Pancreas (tissue), 10 donors: ENCODE measurements around the gene NUCB2. TPM values are rescaled to one million over a fixed set of nuclear protein-coding genes. Genes with fewer than 3 reads are reported as not detected.

ENCODE experiments used
- ATAC-seq, 4 donors: fragments of 200-7000 bp; cut with Tn5 transposase; one replicate each; pipeline versions ENCODE4 v1.8.0 to v1.9.1; 2020; ENCODE audit warnings: mild to moderate bottlenecking in 4 of 4, moderate library complexity in 4 of 4
- DNase-seq, 6 donors: peaks; one replicate each; pipeline ENCODE4 v3.0.0-alpha.2; 2020
- FAIRE-seq: peaks from 2 replicates; lab custom pipeline; 2012; peaks lifted over from hg19 to GRCh38; lab: Jason Lieb, UNC
- H3K27ac ChIP-seq, 4 donors: fragments of 200-600 bp; sonication (generic); 1 replicate in 3 of 4; 2 replicates in 1 of 4; pipeline versions ENCODE4 v1.5.0 to v1.8.0; 2020
- H3K27me3 ChIP-seq, 4 donors: fragments of 200-600 bp; one replicate each; pipeline ENCODE4 v1.8.0; 2021
- H3K36me3 ChIP-seq, 3 donors: fragments of 200-600 bp; sonication (generic) in 1 of 3; one replicate each; pipeline versions ENCODE4 v1.5.0 to v1.8.0; 2020 to 2021
- H3K4me1 ChIP-seq, 3 donors: fragments of 200-600 bp; one replicate each; pipeline ENCODE4 v1.8.0; 2021
- H3K4me3 ChIP-seq, 4 donors: fragments of 200-600 bp; sonication (generic) in 2 of 4; one replicate each; pipeline versions ENCODE4 v1.5.0 to v1.8.0; 2020 to 2021
- H3K9me3 ChIP-seq, 4 donors: fragments of 200-600 bp; one replicate each; pipeline ENCODE4 v1.8.0; 2021
- CTCF ChIP-seq, 4 donors: fragments of 200-600 bp; sonication (generic) in 3 of 4; IDR thresholded peaks; one replicate each; pipeline versions ENCODE4 v1.5.0 to v1.8.0; 2021; ENCODE audit warnings: antibody characterized with exemption in 4 of 4
- WGBS, 2 donors: extraction: QIAGEN DNeasy Blood & Tissue Kit; methylation state at CpG; one replicate each; pipeline ENCODE4 v1.1.7; 2013; 5-methylcytosine and 5-hydroxymethylcytosine counted together
- intact Hi-C, 3 donors: fragments of 100-400 bp; cut with DNase I; formaldehyde crosslinking; loops; one replicate each; pipeline versions ENCODE4 v1.11.1 to v1.14.2; 2022
- polyA plus RNA-seq, 2 donors: library from polyadenylated mRNA; stranded (reverse); fragments of 200-250 nt; gene quantifications; one replicate each; pipeline ENCODE4 v1.2.3, GENCODE V29; 2013
- total RNA-seq, 6 donors: library from RNA; stranded (reverse); fragmentation: NEBNext Ultra II Directional in 4 of 6; extraction: Animal tissue kit (Norgen Biotek cat#: 25700) in 4 of 6; gene quantifications; one replicate each; pipeline versions ENCODE4 v1.2.1 to v1.2.4, GENCODE V29; 2021 to 2023
- donor health status: healthy with polysubstance abuse.
- donor health status: DM: no; HTN: no; CAD: no; lungs with moderate emphysema.
- donor health status: DM: no; HTN: no; CAD: no.
- donor health status: control.
- donor health status: control.
- donor health status: Bipolar disorder and iron deficiency.
- donor health status: DM: yes; HTN: yes; CAD: no.
- donor health status: DM: no; HTN: no; CAD: no.
- donor health status: DM: no; HTN: no; CAD: no.
- donor health status: DM: yes; HTN: yes; CAD: no.

The NUCB2 gene
- total and polyA plus RNA-seq, 8 donors: 108 to 255 (median 160) TPM

DNA sequence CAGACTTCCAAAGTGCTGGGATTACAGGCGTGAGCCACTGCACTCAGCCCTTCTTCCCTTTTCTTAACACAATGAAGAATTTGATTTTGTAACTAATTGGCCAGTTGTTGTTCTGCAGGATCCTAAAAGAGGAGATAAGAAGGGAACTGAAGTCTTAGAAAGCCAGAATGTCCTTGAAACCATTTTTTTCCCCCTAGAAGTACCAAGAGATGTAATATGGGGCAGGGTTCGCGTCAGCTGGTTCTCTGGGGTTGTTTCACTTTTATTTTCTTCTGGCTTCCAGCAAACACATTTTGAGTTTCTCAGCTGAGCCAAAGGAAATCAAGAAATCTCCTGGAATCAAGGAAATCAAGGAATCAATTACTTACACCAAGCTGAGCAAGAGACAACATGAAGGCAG, 7.6 kb upstream of the NUCB2 start:
- H3K4me1 ChIP-seq: no peaks in the 10 kb centered on the region
- no peak for ATAC-seq
- no peaks in the 10 kb centered on the region for H3K27me3 ChIP-seq
- intact Hi-C loops: no loop called here
- no peak for DNase-seq
- no peak for FAIRE-seq
- no peaks in the 10 kb centered on the region for H3K36me3 ChIP-seq
- no peak overlapping the region for H3K4me3 ChIP-seq
- no peak overlapping the region for H3K27ac ChIP-seq
- no peak for TF ChIP-seq CTCF (IDR thresholded peaks at IDR 0.05)
- 74 to 78% methylated on average over 3 of the region's 3 CpGs for WGBS, 2 donors
- H3K9me3 ChIP-seq: no peaks in the 10 kb centered on the region

- intact Hi-C loops: no loop called here
- no peak for ATAC-seq
- TF ChIP-seq CTCF (IDR thresholded peaks at IDR 0.05): no peak
- Histone ChIP-seq H3K36me3 (no peaks in the 10 kb centered on the region), H3K4me1 (peaks cover 0 to 5% (median 4%) of the 10 kb centered on the region in 3 donors), H3K9me3 (no peaks in the 10 kb centered on the region), H3K4me3 (no peak overlapping the region), H3K27me3 (no peaks in the 10 kb centered on the region), H3K27ac (no peak overlapping the region)
- DNase-seq: no peak
- FAIRE-seq: no peak
- WGBS, 2 donors: 93 to 100% methylated on average over 1 of the region's 1 CpG
These were observed 3.7 kb upstream of the NUCB2 start for GRCh38 chr11:17272801-17273200.

- 80 to 91% methylated on average over 6 of the region's 6 CpGs for WGBS, 2 donors
- intact Hi-C loops: no loop called here
- peaks cover 0 to 6% (median 5%) of the 10 kb centered on the region in 3 donors for H3K4me1 ChIP-seq
- DNase-seq: no peak
- H3K27ac ChIP-seq: no peak overlapping the region
- no peak for FAIRE-seq
- no peak for TF ChIP-seq CTCF (IDR thresholded peaks at IDR 0.05)
- H3K4me3 ChIP-seq: no peak overlapping the region
- H3K9me3 ChIP-seq: no peaks in the 10 kb centered on the region
- no peaks in the 10 kb centered on the region for H3K27me3 ChIP-seq
- ATAC-seq: no peak
- no peaks in the 10 kb centered on the region for H3K36me3 ChIP-seq
These were observed 3.3 kb upstream of the NUCB2 start for GRCh38 chr11:17273211-17273610.

DNA sequence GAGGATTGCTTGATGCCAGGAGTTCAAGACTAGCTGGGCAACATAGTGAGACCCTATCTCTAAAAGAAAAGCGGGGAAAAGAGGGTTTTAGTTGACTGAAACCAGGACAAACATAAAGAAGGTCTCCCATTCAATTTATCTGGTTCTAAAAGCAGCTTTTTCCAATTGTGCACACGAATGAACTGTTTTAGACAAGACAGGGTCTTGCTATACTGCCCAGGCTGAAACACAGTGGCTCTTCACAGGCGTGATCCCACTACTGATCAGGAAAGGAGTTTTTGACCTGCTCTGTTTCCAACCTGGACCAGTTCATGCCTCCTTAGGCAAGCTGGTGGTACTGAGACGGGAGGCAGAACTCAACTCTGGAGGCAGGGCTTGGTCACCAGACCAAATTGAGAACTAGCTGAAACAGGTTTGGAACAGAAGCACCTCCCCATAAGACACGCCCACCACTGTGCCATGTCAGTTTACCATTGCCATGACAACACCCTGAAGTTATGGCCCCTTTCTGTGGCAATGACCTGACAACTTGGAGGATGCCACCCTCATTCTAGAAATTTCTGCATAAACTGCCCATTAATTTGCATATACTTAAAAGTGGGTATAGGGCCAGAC, 2.8 kb upstream of the NUCB2 start:
- Histone ChIP-seq H3K27me3 (no peaks in the 10 kb centered on the region), H3K4me1 (peaks cover 0 to 6% (median 5%) of the 10 kb centered on the region in 3 donors), H3K36me3 (no peaks in the 10 kb centered on the region), H3K4me3 (no peak overlapping the region), H3K27ac (no peak overlapping the region), H3K9me3 (no peaks in the 10 kb centered on the region)
- ATAC-seq: no peak
- FAIRE-seq: no peak
- no peak for TF ChIP-seq CTCF (IDR thresholded peaks at IDR 0.05)
- intact Hi-C loops: no loop called here
- no peak for DNase-seq
- 90 to 94% methylated on average over 5 of the region's 5 CpGs for WGBS, 2 donors
